K562 (cell line): ENCODE measurements around the gene NPM1. TPM values are rescaled to one million over a fixed set of nuclear protein-coding genes. Genes with fewer than 3 reads are reported as not detected.

Source experiments
- ATAC-seq: fragments of 200-7000 bp; cut with Tn5 transposase; 3 replicates; pipeline ENCODE4 v1.9.1; 2020; ENCODE audit warnings: moderate library complexity
- BruUV-seq: library from RNA; stranded (reverse); fragments of 400-500 nt; replicated peaks from 2 replicates; lab custom pipeline; 2021; lab: Mats Ljungman, UMichigan
- CTCF ChIA-PET: fragments of 300-600 bp; formaldehyde crosslinking; extraction: SDS; loops from one replicate; lab custom pipeline; 2021; ENCODE audit warnings: low intra/inter-chr PET ratio; lab: Yijun Ruan, JAX
- POLR2A ChIA-PET: fragments of 300-600, 350-650 bp; sonication (Branson Sonifier 250); formaldehyde crosslinking; extraction: SDS; loops from one replicate; lab custom pipeline; 2021; ENCODE audit warnings: antibody characterized with exemption, inconsistent platforms; lab: Yijun Ruan, JAX
- DNase-seq, 4 experiments: peaks; one replicate each; pipeline versions ENCODE4 v3.0.0 to v3.0.0-alpha.2; 2011 to 2018; ENCODE audit warnings: low spot score in 3 of 4, mixed read lengths in 3 of 4; ENCODE audit errors: extremely low read depth in 1 of 4
- FAIRE-seq: peaks from 2 replicates; lab custom pipeline; 2011; peaks lifted over from hg19 to GRCh38; lab: Jason Lieb, UNC
- H2AFZ ChIP-seq: 2 replicates; pipeline ENCODE4 v1.6.0; 2011; ENCODE audit warnings: low read depth, low read length, control low read depth, inconsistent platforms
- H3K27ac ChIP-seq: fragments of 200-600 bp; 3 replicates; pipeline ENCODE4 v1.8.0; 2011; ENCODE audit warnings: low read depth, mild to moderate bottlenecking, control low read depth, inconsistent platforms, low read length, moderate library complexity, mixed read lengths; ENCODE audit errors: extremely low read depth
- H3K27me3 ChIP-seq, 2 experiments: fragments of 300-600 bp in 1 of 2; 2 replicates in 1 of 2; 3 replicates in 1 of 2; pipeline versions ENCODE4 v1.6.0 to v1.8.0; 2011; ENCODE audit warnings: inconsistent platforms in 2 of 2, low read length in 2 of 2, mild to moderate bottlenecking in 1 of 2, mixed read lengths in 1 of 2, moderate library complexity in 1 of 2; ENCODE audit not compliant: control insufficient read depth in 2 of 2, insufficient read depth in 2 of 2
- H3K36me3 ChIP-seq: fragments of 300-600 bp; 3 replicates; pipeline ENCODE4 v1.8.0; 2011; ENCODE audit warnings: mild to moderate bottlenecking, low read length, inconsistent platforms; ENCODE audit not compliant: control insufficient read depth, insufficient read depth
- H3K4me1 ChIP-seq, 2 experiments: fragments of 200-600 bp in 1 of 2; replicated peaks in 1 of 2; 2 replicates in 1 of 2; 3 replicates in 1 of 2; pipeline versions ENCODE4 v1.5.1 to v1.8.0; 2011; ENCODE audit warnings: inconsistent platforms in 2 of 2, low read length in 2 of 2, mild to moderate bottlenecking in 1 of 2, mixed read lengths in 1 of 2, moderate library complexity in 1 of 2; ENCODE audit not compliant: control insufficient read depth in 2 of 2, insufficient read depth in 2 of 2
- H3K4me2 ChIP-seq: 2 replicates; pipeline ENCODE4 v1.6.1; 2011; ENCODE audit warnings: low read length, control low read depth, inconsistent platforms, mixed read lengths; ENCODE audit not compliant: insufficient read depth
- H3K4me3 ChIP-seq: fragments of 200-600 bp; sonication (generic), shearing (Covaris generic); 2 replicates; pipeline ENCODE4 v1.5.1; 2016; ENCODE audit warnings: control low read depth, inconsistent platforms
- H3K79me2 ChIP-seq: fragments of 200-600 bp; 3 replicates; pipeline ENCODE4 v1.8.0; 2011; ENCODE audit warnings: low read length, inconsistent platforms; ENCODE audit not compliant: control insufficient read depth, insufficient read depth
- H3K9ac ChIP-seq, 2 experiments: 2 replicates each; pipeline versions ENCODE4 v1.6.0 to v1.6.1; 2011; ENCODE audit warnings: low read depth in 2 of 2, low read length in 2 of 2, control low read depth in 1 of 2, inconsistent platforms in 1 of 2, mild to moderate bottlenecking in 1 of 2, mixed read lengths in 1 of 2; ENCODE audit not compliant: insufficient read depth in 1 of 2
- H3K9me1 ChIP-seq: one replicate; pipeline ENCODE4 v1.6.0; 2011; ENCODE audit warnings: inconsistent platforms, mild to moderate bottlenecking, low read length, moderate library complexity; ENCODE audit not compliant: control insufficient read depth, insufficient read depth
- H3K9me3 ChIP-seq: replicated peaks from 2 replicates; pipeline ENCODE4 v1.5.1; 2011; ENCODE audit warnings: low read depth, low read length, inconsistent platforms; ENCODE audit not compliant: control insufficient read depth, insufficient read depth
- H4K20me1 ChIP-seq: replicated peaks from 2 replicates; pipeline ENCODE4 v1.6.1; 2011; ENCODE audit warnings: low read length, inconsistent platforms, mixed read lengths; ENCODE audit not compliant: control insufficient read depth, insufficient read depth
- ARNT ChIP-seq, 2 experiments: fragments of 450-650 bp; IDR thresholded peaks; 2 replicates each; pipeline ENCODE4 v1.6.1; 2016; ENCODE audit warnings: mild to moderate bottlenecking in 1 of 2
- CBX3 ChIP-seq, 2 experiments: IDR thresholded peaks; 1 replicate in 1 of 2; 2 replicates in 1 of 2; pipeline ENCODE4 v1.6.1; 2012; ENCODE audit warnings: inconsistent platforms in 2 of 2, low read length in 2 of 2, borderline replicate concordance in 1 of 2, control low read depth in 1 of 2
- CEBPB ChIP-seq: fragments of 450-650 bp; IDR thresholded peaks from 2 replicates; pipeline ENCODE4 v1.6.1; 2016; ENCODE audit warnings: missing genetic modification characterization, missing compliant biosample characterization
- FOXK2 ChIP-seq, 2 experiments: fragments of 450-650 bp; IDR thresholded peaks in 1 of 2; conservative IDR thresholded peaks in 1 of 2; 2 replicates each; pipeline ENCODE4 v1.6.1; 2016; ENCODE audit warnings: low read depth in 2 of 2, mild to moderate bottlenecking in 1 of 2
- HINFP ChIP-seq: fragments of 450-650 bp; conservative IDR thresholded peaks from 2 replicates; pipeline ENCODE4 v1.6.1; 2016; ENCODE audit warnings: missing genetic modification characterization, low read depth, mild to moderate bottlenecking, control low read depth, missing compliant biosample characterization
- ID3 ChIP-seq, 2 experiments: fragments of 250-450 bp in 1 of 2; fragments of 450-650 bp in 1 of 2; sonication (Bioruptor Pico) in 1 of 2; IDR thresholded peaks; 2 replicates each; pipeline versions ENCODE4 v1.6.1 to v1.8.0; 2016 to 2021; ENCODE audit warnings: mild to moderate bottlenecking in 2 of 2, moderate library complexity in 2 of 2, missing compliant biosample characterization in 1 of 2, missing genetic modification characterization in 1 of 2
- MLLT1 ChIP-seq, 2 experiments: fragments of 450-650 bp; IDR thresholded peaks; 2 replicates each; pipeline ENCODE4 v1.6.1; 2016
- NCOA2 ChIP-seq, 2 experiments: fragments of 450-650 bp; IDR thresholded peaks; 2 replicates each; pipeline ENCODE4 v1.6.1; 2018; ENCODE audit warnings: mild to moderate bottlenecking in 2 of 2, moderate library complexity in 1 of 2; ENCODE audit not compliant: partially characterized antibody in 2 of 2
- NFATC3 ChIP-seq: fragments of 450-650 bp; IDR thresholded peaks from 2 replicates; pipeline ENCODE4 v1.6.1; 2017; ENCODE audit warnings: mild to moderate bottlenecking
- NKRF ChIP-seq: fragments of 450-650 bp; IDR thresholded peaks from 2 replicates; pipeline ENCODE4 v1.6.1; 2016; ENCODE audit warnings: borderline replicate concordance
- PRMT5 ChIP-seq: sonication (generic); formaldehyde crosslinking; IDR thresholded peaks from 2 replicates; pipeline ENCODE4 v1.5.0; 2020; ENCODE audit warnings: missing genetic modification reagents
- RBM17 ChIP-seq: fragments of 200-400 bp; formaldehyde crosslinking; IDR thresholded peaks from 2 replicates; pipeline ENCODE4 v1.6.1; 2017; ENCODE audit warnings: low read depth, mild to moderate bottlenecking, low read length, borderline replicate concordance
- SMARCA4 ChIP-seq: fragments of 450-650 bp; IDR thresholded peaks from 2 replicates; pipeline ENCODE4 v1.6.1; 2016
- WGBS: fragments of 100-300 bp; shearing (Covaris generic); methylation state at CpG from one replicate; pipeline ENCODE4 v1.1.6; 2016; ENCODE audit warnings: low coverage, mixed read lengths; ENCODE audit not compliant: insufficient coverage; ENCODE audit errors: missing lambda C conversion rate; 5-methylcytosine and 5-hydroxymethylcytosine counted together
- in situ Hi-C: fragments of 300-500 bp; cut with MboI; formaldehyde crosslinking; loops from 4 replicates; pipeline ENCODE4 v1.15.0; 2018; ENCODE audit warnings: inconsistent platforms, mixed read lengths
- intact Hi-C: fragments of 100-400 bp; cut with micrococcal nuclease; formaldehyde crosslinking; loops from 2 replicates; pipeline ENCODE4 v1.14.2; 2022
- polyA plus RNA-seq, 8 experiments: library from polyadenylated mRNA; depleted of rRNA in 4 of 8; stranded (reverse) in 5 of 8; unstranded in 3 of 8; fragments of >200 nt; fragmentation: Nextera tagmentation in 2 of 8; fragmentation: Illumina TruSeq in 1 of 8; extraction: Ambion mirVana in 2 of 8; extraction: Trizol in 1 of 8; gene quantifications; 2 replicates each; pipeline versions ENCODE4 v1.2.1 to v1.2.3, GENCODE V29; 2011 to 2014; ENCODE audit warnings: inconsistent platforms in 1 of 8, missing spikeins in 1 of 8
- total RNA-seq, 7 experiments: library from RNA; depleted of rRNA in 6 of 7; stranded (reverse); fragments of >200 nt in 6 of 7; fragmentation: Illumina TruSeq in 2 of 7; extraction: Trizol in 2 of 7; gene quantifications; 2 replicates each; pipeline versions ENCODE4 v1.2.1 to v1.2.3, GENCODE V29; 2011 to 2021; ENCODE audit warnings: low replicate concordance in 1 of 7

Gene NPM1
- total and polyA plus RNA-seq, 9 of the 15 experiments (the other 6 are each of a cell fraction or from before 2014, with no cell fraction given), result 2,438 to 6,909 (median 5,639) TPM

- TF ChIP-seq HINFP (tag) (no peak), NCOA2 (IDR thresholded peaks at IDR 0.05; ENCODE audit: partially characterized antibody in 2 of 2) (no peak), FOXK2 (conservative IDR thresholded peaks at IDR 0.05 in 1 of 2, IDR thresholded peaks at IDR 0.05 in 1 of 2; ENCODE audit: low read depth in 2 of 2) (no peak), MLLT1 (IDR thresholded peaks at IDR 0.05) (no peak)
These were observed 1.5 kb upstream of the NPM1 start (continued) for GRCh38 chr5:171386006-171386671.

GRCh38 chr5:171386861-171387344 lies 746 bp upstream of the NPM1 start:
- ChIA-PET CTCF (no interaction called here), POLR2A (interaction anchor here (0.6 to 3.6 kb wide), 12 partner anchors 10 to 1685 kb away, joined by 3 to 38 read pairs (median 4); no protein-coding TSS in a partner anchor)
- peak overlapping the region; percentile 92 for H3K4me2 ChIP-seq
- H3K9me1 ChIP-seq, result peaks cover 7% of the 10 kb centered on the region
- peaks cover 9 to 10% of the 10 kb centered on the region in 2 experiments; a peak in 4 of 5 replicates for H3K4me1 ChIP-seq
- H3K79me2 ChIP-seq, result peaks cover 55% of the 10 kb centered on the region
- H3K4me3 ChIP-seq, result peak overlapping the region; percentile 43
- peak in 2 of 4 experiments; percentile 30 to 47 for DNase-seq
- H3K36me3 ChIP-seq, result peaks cover 35% of the 10 kb centered on the region
- ATAC-seq, result no peak
- H3K9me3 ChIP-seq, result no peaks in the 10 kb centered on the region; the same call in 1 of the 2 replicates
- peak overlapping the region; percentile 93 for H2AFZ ChIP-seq
- H3K27ac ChIP-seq, result peak overlapping the region; percentile 93
- in situ Hi-C loops (no loop called here), intact Hi-C loops (no loop called here)
- 2% methylated on average over 20 of the region's 20 CpGs for WGBS
- peaks cover 40% of the 10 kb centered on the region for H4K20me1 ChIP-seq
- peak overlapping the region; percentile 96 to 97 for H3K9ac ChIP-seq
- BruUV-seq, result TSS peak; percentile 99
- FAIRE-seq, result peak; percentile 11
- no peaks in the 10 kb centered on the region for H3K27me3 ChIP-seq
- TF ChIP-seq NKRF, result 0 out of 2 replicates have a peak, but pooled peaks have one; percentile 33
- peak; percentile 34; the same call in 1 of the 2 replicates for TF ChIP-seq SMARCA4
- no peak for TF ChIP-seq PRMT5
- no peak for TF ChIP-seq RBM17
- 0 out of 4 replicates have a peak, but pooled peaks of 1 of the 2 experiments have one; percentile 28 for TF ChIP-seq ARNT (IDR thresholded peaks at IDR 0.05)
- no peak for TF ChIP-seq NFATC3
- TF ChIP-seq ID3 (CRISPR knock-in tag; IDR thresholded peaks at IDR 0.05), result no peak
- peak; percentile 58; the same call in 1 of the 2 replicates for TF ChIP-seq ID3 (tag; IDR thresholded peaks at IDR 0.05)
- TF ChIP-seq CEBPB, result no peak
- TF ChIP-seq CBX3 (IDR thresholded peaks at IDR 0.05; ENCODE audit: borderline replicate concordance in 1 of 2, low read length in 2 of 2), result 0 out of 3 replicates have a peak, but pooled peaks of 1 of the 2 experiments have one; percentile 12
